Astrocyte of the hippocampus (primary cell): ENCODE data around the gene WDR74.
A peak's percentile ranks its signal among the peaks of the same experiment; 100 is the strongest.
"Not testable (repeated sequence)": the region's sequence is repeated elsewhere in the genome, so short reads cannot be mapped to it uniquely, and the experiment has no call there.

Experiments used
- DNase-seq: peaks from one replicate; pipeline ENCODE4 v3.0.0; 2011; ENCODE audit warnings: low read depth, low spot score

Gene WDR74

DNA sequence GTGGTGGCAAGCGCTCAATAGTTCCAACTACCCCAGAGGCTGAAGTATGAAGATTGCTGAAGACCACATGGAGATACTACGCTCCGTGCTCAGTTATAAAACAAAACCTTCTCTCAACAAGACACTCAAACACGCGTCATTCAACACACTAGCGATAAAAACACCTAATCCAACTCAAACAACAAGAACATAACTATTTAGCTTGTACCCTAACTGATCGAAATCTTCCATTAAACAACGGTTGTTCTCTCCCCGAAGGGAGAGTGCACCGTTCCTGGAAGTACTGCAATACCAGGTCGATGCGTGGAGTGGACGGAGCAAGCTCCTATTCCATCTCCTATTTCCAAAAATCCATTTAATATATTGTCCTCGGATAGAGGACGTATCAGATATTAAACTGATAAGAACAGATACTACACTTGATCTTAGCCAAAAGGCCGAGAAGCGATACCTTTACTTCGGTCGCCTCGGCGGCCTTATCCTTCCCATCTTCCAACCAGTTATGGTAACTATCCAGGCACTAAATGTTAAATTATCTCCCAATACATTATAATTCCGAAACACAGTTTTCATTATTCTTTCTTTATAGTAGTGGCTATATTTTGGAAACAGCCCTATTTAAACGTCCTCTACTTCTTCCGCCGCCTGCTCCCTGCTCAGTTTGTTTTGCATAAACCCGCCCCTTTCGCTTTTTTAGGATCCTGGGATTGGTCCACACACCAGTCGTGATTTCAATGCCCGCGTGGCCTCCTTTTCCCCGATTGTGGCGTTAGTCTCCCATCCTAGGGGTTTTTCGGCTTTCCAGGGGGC lies 2.2 kb upstream of the WDR74 start:
- DNase-seq: peak; percentile 97

DNA sequence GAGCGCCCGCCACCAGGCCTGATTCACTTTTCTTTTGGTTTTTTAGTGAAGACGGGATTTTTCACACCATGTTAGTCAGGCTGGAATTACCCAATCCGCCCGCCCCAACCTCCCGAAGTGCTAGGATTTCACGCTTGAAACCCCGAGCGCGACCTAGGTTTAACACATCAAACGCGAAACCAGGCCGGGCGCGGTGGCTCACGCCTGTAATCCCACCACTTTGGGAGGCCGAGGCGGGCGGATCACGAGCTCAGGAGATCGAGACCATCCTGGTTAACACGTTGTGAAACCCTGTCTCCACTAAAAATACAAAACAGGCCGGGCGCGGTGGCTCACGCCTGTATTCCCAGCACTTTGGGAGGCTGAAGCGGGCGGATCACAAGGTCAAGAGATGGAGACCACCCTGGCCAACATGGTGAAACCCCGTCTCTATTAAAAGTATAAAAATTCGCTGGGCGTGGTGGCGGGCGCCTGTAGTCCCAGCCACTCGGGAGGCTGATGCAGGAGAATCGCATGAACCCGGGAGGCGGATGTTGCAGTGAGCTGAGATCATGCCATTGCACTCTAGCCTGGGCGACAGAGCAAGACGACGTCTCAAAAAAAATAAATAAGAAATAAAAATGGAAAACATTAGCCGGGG lies 1.5 kb upstream of the WDR74 start:
- peak; percentile 69 for DNase-seq

DNA sequence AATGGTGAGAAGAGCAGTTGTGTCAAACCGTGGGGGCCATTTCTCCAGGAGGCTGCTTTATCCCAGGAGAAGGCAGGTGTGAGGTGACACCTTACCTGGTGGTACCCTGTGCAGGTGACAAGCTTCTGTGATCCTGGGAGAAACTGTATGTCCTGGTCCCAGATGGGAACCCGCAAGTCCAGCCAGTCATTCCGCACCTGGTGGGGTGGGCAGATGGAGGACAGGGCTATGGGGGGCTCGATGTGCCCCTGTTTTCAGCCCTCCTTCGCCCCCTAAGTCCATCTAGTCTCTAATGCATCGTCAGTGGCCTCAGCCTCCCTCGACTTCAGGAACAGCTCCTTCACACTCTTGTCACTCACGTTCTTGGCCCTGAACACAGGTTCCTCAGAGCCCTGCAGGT lies 4.1 kb downstream of the WDR74 start:
- no peak for DNase-seq

DNA sequence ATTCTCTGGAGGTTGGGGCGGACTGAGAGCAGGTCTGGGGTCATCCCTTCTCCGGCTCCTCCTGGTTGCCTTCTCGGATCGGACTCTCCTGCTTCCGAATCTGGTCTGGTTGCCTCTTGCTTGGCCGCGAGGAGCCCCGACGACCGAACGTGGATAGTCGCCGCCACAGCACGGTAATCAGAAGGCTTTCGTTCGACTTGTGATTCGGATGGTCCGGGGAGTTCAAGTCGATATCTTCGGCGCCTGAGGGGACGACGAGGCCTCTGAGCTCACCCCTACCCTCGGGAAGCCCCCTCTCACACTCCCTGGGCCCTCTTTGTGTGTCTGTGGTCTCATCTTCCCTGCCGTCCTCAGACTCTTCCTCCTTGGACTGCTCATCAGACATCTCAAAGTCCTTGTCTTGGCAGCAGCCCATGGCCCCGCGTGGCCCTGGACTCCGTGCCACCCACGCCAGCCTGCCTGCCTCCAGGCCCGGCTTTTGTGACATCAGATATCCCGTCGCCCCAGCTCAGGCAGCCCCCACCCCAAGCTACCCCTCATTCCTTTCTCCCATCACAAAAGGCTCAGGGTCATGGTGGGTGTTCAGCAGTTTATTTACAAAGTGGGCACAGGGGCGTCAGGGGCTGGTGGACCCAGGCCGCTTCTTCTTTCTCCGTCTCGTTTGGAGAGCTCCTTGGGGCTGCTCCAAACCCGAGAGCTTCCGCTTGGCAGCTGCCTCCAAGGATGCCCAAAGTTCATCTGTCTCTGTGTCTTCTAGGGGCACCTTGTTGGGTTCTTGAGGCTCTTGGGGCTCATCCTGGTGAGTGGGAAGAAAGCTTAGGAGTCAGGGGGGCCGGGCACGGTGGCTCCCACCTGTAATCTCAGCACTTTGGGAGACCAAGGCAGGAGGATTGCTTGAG lies 6.8 kb downstream of the WDR74 start, which contains the start of gene TEX54:
TSS of gene TEX54 (minus strand) at position 506 of the 899 bp plus-strand sequence.
- DNase-seq: no peak

DNA sequence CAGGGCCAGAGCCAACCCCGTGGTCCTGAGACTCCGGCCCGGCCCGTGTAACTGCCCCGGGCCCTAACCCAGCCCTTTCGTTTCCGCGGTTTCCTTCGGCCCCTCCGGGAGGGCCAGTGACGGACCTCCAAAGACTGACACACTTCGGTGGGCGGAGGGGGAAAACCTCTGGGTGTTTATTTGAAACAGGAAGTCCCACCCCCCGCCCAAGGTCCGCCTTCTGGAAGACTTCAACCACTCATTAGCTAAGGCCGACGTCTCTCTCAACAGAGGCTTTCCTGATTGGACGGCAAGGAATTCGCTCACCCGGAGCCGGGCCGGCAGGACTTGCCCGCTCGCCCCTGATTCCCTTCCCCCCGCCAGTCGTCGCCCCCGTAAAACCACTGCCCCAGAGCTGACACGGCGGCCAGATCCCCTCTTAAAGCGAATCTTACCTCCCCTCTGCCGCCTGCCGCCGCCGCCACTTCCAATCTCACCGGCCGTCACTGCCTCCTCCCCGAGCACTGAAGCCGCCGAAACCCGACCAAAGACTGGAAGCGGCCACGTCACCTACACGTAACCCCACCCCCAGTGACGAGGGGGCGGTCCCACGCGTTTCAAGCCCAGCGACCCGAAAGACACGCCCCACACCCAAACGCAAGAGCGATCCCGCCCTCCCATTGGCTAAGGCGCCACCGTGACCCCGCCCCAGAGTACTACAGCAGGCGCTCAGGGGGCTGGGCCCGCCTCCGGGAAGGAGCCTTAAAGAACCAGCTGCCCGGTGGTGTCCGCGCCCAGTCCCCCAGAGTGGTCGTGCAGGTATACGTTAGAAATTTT lies 7.7 kb downstream of the WDR74 start, which contains the start of gene STX5:
TSS of gene STX5 (minus strand) at position 532 of the 816 bp plus-strand sequence. CDS start 808 bp downstream, outside the sequence.
- DNase-seq: peak; percentile 100

DNA sequence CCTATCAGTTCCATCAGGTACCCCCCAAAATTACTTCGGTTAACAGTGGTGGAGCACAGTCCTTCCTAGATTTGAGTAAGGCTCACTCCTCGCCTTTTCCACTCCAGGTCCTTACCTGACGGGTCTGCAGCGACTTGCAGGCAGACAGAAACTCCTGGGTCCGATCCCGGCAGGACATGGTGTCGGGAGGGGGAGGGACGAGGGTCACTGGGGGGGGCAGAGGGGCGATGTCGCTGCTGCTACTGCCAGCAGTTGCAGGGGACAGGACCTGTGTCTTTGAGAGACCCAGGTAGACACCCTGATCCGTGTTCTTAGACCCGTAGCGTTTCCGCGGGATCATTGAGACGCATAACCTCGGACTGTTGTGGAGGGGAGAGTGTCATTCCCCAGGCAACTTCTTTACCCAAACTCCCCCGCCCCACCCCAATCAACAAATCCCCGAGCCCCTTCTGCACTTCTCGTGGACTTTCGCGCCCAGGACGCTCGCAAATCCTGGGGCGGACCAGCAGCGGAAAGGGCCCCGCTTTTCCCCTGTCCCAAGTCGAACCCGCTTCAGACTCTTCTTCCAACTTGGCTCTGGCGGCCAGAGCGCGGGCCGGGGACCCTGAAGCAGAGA lies 8.4 kb downstream of the WDR74 start:
- no peak for DNase-seq

DNA sequence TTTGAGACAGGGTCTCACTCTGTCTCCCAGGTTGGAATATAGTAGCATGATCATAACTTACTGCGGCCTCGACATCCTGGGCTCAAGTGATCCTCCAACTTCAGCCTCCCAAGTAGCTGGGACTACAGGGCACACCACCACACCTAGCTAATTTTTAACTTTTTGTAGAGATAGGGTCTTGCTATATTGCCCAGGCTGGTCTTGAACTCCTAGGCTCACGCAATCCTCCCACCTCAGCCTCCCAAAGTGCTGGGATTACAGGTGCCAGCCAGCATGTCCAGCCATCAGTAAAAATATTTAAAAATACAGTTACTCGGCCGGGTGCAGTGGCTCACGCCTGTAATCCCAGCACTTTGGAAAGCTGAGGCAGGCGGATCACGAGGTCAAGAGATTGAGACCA lies 11.3 kb downstream of the WDR74 start:
- not testable (repeated sequence) for DNase-seq

DNA sequence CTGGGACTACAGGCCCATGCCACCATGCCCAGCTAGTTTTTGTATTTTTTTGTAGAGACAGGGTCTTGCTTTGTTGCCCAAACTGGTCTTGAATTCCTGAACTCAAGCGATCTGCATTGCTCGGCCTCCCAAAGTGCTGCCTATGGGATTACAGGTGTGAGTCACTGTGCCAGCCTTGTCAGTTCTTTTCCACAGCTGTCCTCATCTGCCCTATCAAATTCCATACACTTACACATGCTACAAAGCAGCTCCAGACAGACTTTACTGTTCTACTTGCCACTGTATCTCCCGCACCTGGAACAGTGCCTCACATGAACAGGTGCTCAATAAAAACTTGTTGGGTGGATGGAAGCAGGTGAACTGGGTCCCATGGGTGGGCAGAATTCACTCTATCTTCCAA lies 15.7 kb downstream of the WDR74 start:
- DNase-seq: no peak

DNA sequence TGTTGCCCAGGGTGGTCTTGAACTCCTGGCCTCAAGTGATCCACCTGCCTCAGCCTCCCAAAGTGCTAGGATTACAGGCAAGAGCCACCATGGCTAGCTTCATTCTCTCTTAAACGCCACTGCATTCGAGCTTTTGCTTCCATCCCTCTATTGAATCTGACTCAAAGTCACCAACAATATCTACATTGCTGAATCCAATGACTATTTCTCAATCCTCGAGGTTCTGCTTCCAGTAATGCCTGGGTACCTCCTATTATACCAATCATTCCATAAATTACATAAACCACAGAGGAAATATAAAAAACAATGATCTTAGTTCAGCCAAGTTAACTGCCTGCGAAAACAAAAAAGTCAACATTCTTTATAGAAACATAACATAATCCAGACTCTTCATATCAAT lies 22.3 kb downstream of the WDR74 start:
- no peak for DNase-seq

DNA sequence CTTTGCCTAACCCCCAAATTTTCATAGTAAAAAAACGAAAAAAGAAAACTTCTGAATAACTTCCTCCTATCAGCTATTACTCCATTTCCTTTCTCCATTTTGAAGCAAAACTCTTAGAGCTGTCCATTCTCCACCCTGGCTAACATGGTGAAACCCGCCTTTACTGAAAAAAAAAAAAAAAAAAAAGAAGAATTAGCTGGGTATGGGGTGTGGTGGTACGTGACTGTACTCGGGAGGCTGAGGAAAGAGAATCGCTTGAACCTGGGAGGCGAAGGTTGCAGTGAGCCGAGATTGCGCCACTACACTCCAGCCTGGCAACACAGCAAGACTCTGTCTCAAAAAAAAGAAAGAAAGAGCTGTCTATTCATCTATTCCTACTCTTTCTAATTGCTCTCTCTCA lies 22.8 kb downstream of the WDR74 start:
- no peak for DNase-seq

DNA sequence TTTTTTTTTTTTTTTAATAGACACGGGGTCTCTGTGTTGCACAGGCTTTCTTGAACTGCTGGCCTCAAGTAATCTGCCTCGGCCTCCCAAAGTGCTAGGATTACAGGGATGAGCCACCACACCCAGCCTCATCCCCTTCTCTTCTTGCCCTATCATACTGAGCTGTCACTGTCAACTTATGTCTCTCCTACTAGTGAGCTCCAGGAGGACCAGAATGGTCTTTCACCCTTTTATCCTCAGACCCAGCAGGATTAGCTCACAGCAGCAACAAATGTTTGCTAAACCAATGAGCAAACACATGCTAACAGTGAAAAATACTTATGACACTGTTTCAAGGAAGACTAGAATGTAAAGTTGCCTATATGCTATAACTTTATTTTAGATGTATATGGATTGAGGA lies 27.7 kb downstream of the WDR74 start:
- DNase-seq: no peak

DNA sequence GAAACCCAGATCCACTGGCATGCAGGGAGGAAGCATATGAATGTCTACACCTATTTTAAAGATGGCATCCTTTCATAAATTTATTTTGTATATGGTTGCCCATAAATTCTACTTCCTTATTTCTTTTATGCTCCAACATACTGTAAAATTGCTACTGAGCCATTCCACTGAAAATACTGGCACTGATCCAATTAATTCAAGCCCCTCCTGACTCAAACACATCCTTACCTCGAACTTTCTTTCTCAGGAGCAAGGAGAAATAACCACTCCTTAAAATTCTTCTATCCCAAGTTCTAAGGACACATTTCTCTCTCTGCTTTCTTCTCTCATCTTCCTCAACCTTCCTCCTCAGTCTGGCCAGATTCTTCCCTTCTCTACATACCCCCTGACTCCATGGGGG lies 28.6 kb downstream of the WDR74 start:
- no peak for DNase-seq

DNA sequence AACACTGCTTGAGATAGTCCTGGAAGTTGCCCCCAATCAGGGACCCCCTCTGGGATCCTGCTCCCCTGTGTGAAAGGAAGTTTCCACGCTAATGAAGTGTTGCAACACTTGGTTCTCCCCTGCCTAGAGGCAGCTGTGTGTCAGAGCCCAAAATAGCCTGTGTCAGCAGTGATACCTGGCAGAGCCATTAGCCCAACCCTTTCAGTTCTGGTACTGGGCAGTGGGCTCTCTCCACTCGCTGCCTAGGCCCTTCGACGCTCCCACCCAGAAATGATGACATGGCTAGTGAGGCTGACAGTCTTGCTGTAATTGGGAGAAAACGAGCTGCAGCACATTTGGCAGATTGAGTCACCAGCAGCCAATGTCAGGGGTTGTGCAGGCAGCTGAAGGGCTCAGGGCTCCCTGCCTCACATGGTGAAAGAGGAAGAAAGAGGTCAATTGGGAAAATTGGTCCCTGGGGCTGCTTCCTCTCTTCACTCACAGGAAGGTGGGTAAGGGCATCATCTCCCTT lies 32.7 kb downstream of the WDR74 start:
- DNase-seq: peak; percentile 24

DNA sequence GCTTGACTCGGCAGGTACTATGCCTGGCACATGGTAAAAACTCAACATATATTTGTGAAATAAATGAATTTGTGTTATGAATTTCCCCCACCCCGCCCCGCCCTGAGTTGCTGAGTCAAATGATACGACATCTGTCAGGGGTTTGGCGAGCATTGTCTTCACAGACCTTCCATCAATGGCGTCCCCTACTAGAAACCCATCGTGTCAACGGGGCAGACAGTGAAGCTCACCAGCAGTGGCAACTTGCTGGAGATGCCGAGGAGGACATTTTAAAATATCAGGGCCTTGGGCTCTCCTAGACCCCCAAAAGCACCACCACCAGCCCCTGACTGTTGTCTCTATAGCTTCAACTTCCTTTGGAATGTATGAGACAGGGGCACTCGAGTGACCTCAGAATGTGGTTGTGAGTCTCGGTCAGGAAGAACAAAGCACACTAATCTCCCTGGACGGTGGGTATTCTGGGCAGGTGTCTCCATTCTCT lies 33.4 kb downstream of the WDR74 start:
- DNase-seq: peak; percentile 54

DNA sequence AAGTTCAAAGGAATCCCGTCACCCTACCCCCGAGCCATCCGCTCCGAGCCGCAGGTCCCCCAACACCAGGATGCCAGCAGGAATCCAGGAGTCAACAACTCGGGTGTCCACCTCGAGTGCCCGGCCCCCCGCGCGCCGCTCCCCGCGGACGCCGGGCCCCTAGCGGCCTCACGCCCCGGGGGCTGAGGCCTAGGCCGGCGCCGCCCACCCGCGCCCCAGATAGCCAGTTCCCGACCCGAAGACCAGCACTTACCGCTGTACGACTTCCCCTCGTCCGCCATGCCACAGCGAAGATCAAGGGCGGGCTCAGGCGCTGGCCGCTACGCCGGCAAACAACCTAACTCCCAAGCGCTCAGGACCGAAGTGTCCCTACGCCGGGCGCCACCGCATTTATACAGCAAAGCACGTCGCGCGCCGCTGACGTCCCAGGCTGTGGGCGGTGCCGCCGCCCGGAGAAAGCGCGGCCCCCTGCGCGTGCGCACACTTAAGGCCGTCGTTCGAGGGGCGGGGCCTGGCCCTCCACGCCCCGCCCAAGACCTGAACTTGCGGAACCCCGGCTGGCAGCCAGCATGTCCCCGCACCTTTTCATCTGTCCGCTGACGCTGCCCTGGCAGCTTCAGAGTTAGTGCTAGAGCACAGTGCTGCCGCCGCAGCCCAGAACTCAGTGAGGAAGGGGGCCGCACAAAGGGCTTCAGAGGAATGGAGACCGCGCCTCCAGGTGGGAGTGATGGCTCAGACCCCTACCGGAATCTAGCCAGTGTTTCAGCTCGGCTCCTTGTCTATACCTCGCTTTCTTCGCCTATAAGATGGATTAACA lies 34.1 kb downstream of the WDR74 start, which contains the start of gene NXF1:
TSS of gene NXF1 (minus strand) at position 365 of the 817 bp plus-strand sequence. CDS start at position 281, 84 bp downstream.
- peak; percentile 99 for DNase-seq

DNA sequence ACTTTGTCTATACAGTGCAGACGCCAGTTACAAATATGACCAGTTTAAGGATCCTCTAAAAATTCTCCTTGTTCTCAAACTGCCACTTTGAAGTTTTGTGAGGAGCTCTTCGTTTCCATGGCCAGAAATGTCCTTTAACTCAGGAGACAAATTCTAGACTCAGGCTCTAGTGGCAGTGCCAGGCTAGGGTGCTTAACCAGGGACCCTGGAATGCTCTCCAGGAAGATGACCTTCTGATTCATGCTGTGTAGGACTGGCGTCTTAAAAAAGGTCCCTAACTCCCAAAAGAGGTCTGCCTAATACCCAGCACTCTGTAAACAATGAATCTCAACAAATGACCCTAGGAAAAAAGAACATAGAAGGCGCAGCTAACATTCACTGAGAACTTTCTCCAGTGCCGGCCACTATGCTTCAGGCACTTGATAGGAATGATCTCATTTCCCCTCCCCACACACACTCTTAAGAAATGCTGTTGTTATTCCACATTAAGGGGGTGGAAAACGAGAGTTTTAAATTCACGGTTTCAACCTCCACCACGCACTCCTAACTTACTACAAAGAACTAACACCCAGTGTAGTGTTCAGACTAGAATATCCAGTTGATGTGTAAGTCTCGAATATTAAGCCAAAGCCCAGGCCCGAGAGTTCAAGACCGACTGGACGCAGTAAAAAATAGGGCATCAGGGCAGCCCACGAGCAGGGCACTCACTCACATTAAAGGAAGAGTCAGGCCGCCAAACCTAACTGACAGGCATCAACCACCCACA lies 34.9 kb downstream of the WDR74 start:
- peak; percentile 63 for DNase-seq

DNA sequence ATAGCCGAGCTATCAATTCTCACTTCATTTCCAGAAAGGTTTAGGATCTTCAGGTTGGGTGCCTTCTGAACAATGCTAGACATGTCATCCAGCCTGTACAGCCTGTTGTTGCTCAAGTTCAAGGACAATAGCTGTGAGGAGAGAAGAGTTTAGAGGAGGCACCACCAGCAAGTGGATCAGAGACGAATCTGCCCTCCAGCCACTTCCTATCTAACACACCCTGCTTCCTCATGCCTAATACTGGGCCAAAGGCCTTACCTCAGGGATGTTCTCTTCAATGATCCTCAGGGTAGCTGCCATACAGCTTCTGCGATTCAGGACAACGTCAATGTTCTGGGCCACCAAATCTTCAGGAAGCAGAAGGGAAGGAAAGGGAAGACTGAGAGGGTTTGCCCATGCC lies 38.3 kb downstream of the WDR74 start:
- DNase-seq: no peak

DNA sequence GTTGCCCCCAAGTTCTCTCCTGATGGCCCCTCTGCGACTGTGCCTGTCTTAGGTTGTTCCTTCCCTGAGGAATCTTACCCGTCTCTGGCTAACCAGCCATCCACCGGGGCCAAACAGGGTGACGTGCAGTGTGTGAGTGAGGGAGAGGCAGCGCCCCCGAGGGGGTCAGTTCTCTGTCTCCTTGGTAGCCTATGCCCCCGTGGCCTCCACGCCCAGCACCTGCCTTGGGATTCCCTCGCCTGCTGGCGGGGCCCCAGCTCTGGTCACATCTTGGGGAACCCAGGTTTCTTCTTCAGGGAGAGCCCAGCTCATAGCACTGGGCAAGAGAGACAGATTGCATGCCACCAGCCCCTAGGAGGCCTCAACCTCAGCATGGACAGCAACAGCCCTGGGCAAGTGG lies 39.9 kb downstream of the WDR74 start:
- DNase-seq: no peak

DNA sequence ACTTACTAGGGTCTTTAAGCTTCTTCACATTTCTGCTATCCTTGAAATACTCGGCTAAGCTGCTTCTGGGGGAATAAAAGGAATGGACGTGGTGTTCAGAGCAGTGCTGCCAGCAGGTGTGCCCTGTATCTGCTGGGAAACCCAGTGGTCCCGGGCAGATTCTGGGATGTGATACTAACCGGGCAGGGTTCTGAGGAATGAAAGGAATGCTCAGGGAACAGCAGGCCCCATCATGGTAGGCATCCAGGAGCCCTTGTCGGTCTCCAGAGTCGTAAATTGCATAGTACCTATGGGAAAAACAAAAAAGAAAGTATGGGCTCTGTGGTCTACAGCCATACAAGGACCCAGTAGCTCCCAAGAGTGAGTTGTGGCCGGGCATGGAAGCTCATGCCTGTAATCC lies 43.1 kb downstream of the WDR74 start:
- DNase-seq: no peak
